Measurements from ENCODE around the gene GPC4. TPM values are rescaled to one million over a fixed set of nuclear protein-coding genes. Genes with fewer than 3 reads are reported as not detected.

Gene GPC4
- total RNA-seq, 6 experiments from 2014 or later = not detected

DNA sequence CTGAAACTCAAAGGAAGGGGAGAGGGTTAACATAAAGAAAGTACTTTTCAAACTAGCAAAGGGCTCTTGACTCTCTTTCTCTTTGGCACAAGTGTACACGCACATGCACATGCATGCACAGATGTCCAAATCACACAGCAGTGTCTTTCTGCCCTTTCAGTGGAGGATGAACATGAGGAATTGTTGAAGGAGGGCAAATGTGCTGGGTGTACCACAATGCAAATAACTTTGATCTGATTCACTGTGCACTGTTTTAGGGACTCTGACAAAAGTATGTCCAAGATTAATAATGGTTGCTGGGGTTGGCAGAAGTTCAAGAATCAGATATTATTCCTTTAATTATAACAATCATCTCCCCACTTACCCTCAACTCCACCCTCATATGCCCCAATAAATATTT is 93.8 kb downstream of the GPC4 start:
- DNase-seq = no peak
- Mint-ChIP-seq H3K4me3 (no peak overlapping the region), H3K27me3 (ENCODE audit: insufficient read depth) (no peaks in the 10 kb centered on the region), H3K4me1 (ENCODE audit: low read depth) (no peaks in the 10 kb centered on the region), H3K9me3 (no peaks in the 10 kb centered on the region; the same call in 1 of the 2 replicates), H3K36me3 (ENCODE audit: low read depth) (no peaks in the 10 kb centered on the region), H3K27ac (no peak overlapping the region)
- TF ChIP-seq CTCF (IDR thresholded peaks at IDR 0.05) = no peak

DNA sequence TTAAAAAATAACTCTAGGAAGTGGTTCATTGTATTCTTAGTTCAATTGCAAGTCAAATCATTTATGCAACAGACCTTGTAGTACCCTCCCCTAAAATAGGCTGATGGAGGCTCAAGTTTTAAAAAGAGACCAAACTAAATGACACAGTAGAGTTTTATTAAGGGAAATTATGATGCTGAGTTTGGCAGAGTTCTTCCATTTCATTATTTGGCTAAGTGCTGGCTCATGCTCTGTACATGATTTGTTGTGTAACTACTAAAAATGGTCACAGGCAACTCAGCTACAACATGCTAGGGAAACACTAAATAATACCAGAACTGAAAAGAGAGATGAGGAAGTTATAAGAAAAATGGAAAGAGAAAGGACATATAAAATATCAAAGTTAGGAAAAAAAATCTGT is 101.0 kb downstream of the GPC4 start:
- no peaks in the 10 kb centered on the region for H3K4me1 Mint-ChIP-seq (ENCODE audit: low read depth)

DNA sequence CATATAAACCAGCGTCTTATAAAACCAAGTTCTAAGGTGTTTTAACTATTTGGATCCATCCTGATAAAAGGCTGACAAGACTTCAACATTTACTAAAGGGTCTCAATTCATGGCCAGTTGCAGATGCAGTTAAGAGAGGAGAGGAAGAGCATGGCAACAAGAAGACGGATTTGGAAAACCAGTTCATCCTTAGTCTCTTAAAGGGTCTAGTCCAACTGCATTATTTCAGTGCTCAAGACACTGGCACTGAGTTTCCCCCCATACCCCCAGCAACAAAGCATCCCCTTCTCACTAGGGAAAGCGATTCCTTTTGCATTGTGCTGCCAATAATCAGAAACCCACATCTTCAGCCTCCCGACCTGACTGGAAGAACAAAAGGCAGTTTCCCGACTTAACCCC is 106.8 kb downstream of the GPC4 start:
- Mint-ChIP-seq H3K27ac (no peak overlapping the region), H3K27me3 (ENCODE audit: insufficient read depth) (peaks cover 3% of the 10 kb centered on the region)

More for the DNA sequence above, 101.0 kb downstream of the GPC4 start:
- no peak for TF ChIP-seq CTCF (IDR thresholded peaks at IDR 0.05)
- peaks cover 5% of the 10 kb centered on the region for H3K9me3 Mint-ChIP-seq
- no peak overlapping the region for H3K4me3 Mint-ChIP-seq
- peaks cover 3% of the 10 kb centered on the region; the same call in 1 of the 2 replicates for H3K27me3 Mint-ChIP-seq (ENCODE audit: insufficient read depth)
- no peaks in the 10 kb centered on the region for H3K36me3 Mint-ChIP-seq (ENCODE audit: low read depth)
- no peak for DNase-seq
- H3K27ac Mint-ChIP-seq = no peak overlapping the region

DNA sequence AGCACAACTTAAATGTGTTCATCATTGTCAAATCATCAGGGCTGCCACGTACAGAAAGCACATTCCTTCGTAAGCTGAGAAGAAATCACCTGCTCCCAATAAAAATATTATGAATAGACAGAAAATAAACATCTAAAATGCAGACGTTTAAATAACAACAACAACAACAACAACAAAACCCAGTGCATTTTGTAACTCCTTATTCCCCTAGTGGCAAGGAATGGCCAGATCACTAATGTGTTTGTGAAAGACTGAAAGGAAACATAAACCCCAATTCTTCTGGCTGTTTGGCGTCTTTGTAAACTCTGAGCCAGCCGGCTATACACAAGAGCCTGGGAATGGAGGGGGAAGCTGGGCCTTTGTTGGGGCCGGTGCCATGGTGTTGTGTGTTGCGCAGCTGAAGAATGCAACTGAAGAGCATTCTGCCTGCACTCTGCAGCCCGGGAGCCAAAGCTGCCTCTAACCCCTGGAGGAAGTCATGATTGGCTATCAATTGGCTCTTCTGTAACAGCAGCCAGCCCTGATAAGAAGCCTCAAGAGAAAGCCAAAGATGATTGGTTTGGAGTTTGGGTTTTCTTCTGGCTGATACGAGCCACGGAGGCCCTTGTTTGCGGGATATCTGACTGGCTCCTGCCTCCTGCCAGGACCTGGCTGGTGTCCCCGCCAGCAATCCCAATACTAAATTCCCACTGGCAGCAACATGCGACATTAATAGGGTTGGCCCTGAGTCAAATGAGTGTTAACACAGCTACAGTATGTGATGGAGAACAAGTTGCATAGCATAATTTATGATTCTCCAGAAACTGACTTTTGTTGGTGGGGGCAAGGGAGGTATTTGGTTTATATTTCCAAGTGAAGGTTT is 107.4 kb downstream of the GPC4 start:
- no peak overlapping the region for H3K27ac Mint-ChIP-seq
- no peak for DNase-seq
- no peak overlapping the region for H3K4me3 Mint-ChIP-seq
- H3K9me3 Mint-ChIP-seq = no peaks in the 10 kb centered on the region; the same call in 1 of the 2 replicates
- no peak for TF ChIP-seq CTCF (IDR thresholded peaks at IDR 0.05)
- H3K4me1 Mint-ChIP-seq (ENCODE audit: low read depth) = no peaks in the 10 kb centered on the region
- no peaks in the 10 kb centered on the region for H3K36me3 Mint-ChIP-seq (ENCODE audit: low read depth)
- H3K27me3 Mint-ChIP-seq (ENCODE audit: insufficient read depth) = peaks cover 3% of the 10 kb centered on the region

More for the DNA sequence above, 106.8 kb downstream of the GPC4 start:
- Mint-ChIP-seq H3K4me1 (ENCODE audit: low read depth) (no peaks in the 10 kb centered on the region), H3K36me3 (ENCODE audit: low read depth) (no peaks in the 10 kb centered on the region), H3K9me3 (no peaks in the 10 kb centered on the region; the same call in 1 of the 2 replicates), H3K4me3 (no peak overlapping the region)
- TF ChIP-seq CTCF (IDR thresholded peaks at IDR 0.05) = no peak
- no peak for DNase-seq

DNA sequence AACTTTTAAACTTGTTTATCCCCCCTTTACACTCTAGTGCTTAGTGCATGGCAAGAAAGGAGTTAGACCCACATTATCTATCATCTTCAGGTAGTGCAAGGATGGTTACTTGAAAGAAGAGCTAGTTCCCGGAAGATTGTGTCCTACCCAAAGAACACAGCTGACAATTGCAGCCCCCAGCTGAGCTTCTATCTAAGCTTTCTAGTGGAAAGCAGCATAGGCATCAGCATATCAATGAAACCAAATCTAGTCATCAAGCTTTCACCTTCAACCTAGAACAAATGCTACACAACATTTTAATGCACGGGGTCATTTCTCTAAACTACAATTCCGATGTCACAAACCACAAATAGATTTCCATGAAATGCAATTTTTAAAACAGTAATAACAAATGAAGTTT is 108.2 kb downstream of the GPC4 start:
- TF ChIP-seq CTCF (IDR thresholded peaks at IDR 0.05) = no peak
- H3K9me3 Mint-ChIP-seq = no peaks in the 10 kb centered on the region; the same call in 1 of the 2 replicates
- no peak overlapping the region for H3K4me3 Mint-ChIP-seq
- no peaks in the 10 kb centered on the region for H3K36me3 Mint-ChIP-seq (ENCODE audit: low read depth)
- no peak overlapping the region for H3K27ac Mint-ChIP-seq
- no peaks in the 10 kb centered on the region for H3K4me1 Mint-ChIP-seq (ENCODE audit: low read depth)
- H3K27me3 Mint-ChIP-seq (ENCODE audit: insufficient read depth) = peaks cover 2% of the 10 kb centered on the region
- no peak for DNase-seq
